HepG2 (cell line): ENCODE measurements around the gene CYP21A2. TPM values are rescaled to one million over a fixed set of nuclear protein-coding genes. Genes with fewer than 3 reads are reported as not detected.

ENCODE experiments used
- ETV5 ChIP-seq: IDR thresholded peaks from 2 replicates; pipeline ENCODE4 v1.6.1; 2018; ENCODE audit warnings: missing biosample characterization, missing genetic modification reagents, inconsistent platforms, borderline replicate concordance
- FOXJ3 ChIP-seq: sonication (generic); formaldehyde crosslinking; IDR thresholded peaks from 2 replicates; pipeline ENCODE4 v1.4.0; 2020; ENCODE audit warnings: missing genetic modification reagents, mild to moderate bottlenecking, borderline replicate concordance
- IRF1 ChIP-seq: sonication (generic); formaldehyde crosslinking; IDR thresholded peaks from 2 replicates; pipeline ENCODE4 v1.4.0; 2020; ENCODE audit warnings: low read depth, mild to moderate bottlenecking, missing genetic modification reagents
- MAFF ChIP-seq: IDR thresholded peaks from 2 replicates; pipeline ENCODE4 v1.6.1; 2011; ENCODE audit warnings: low read depth, low read length, improper control_type of control experiment
- MATR3 ChIP-seq: sonication (generic); formaldehyde crosslinking; IDR thresholded peaks from 2 replicates; pipeline ENCODE4 v1.4.0; 2020; ENCODE audit warnings: missing genetic modification reagents
- NR2F1 ChIP-seq, 2 experiments: fragments of 450-650 bp in 1 of 2; formaldehyde crosslinking in 1 of 2; IDR thresholded peaks; 2 replicates each; pipeline versions ENCODE4 v1.5.0 to v1.6.1; 2016 to 2020; ENCODE audit warnings: mild to moderate bottlenecking in 1 of 2, missing compliant biosample characterization in 1 of 2, missing genetic modification reagents in 1 of 2, moderate library complexity in 1 of 2
- PBX3 ChIP-seq: sonication (generic); formaldehyde crosslinking; IDR thresholded peaks from 2 replicates; pipeline ENCODE4 v1.8.1; 2023; ENCODE audit warnings: missing genetic modification reagents, inconsistent platforms, borderline replicate concordance
- PRMT3 ChIP-seq: sonication (generic); formaldehyde crosslinking; IDR thresholded peaks from 2 replicates; pipeline ENCODE4 v1.8.1; 2022; ENCODE audit warnings: low read depth, mild to moderate bottlenecking, moderate library complexity, missing genetic modification reagents, borderline replicate concordance
- SMARCE1 ChIP-seq: fragments of 450-650 bp; IDR thresholded peaks from 2 replicates; pipeline ENCODE4 v1.6.1; 2017; ENCODE audit warnings: borderline replicate concordance
- TCF7 ChIP-seq: sonication (generic); IDR thresholded peaks from 2 replicates; pipeline ENCODE4 v1.6.1; 2016; ENCODE audit warnings: antibody characterized with exemption, low read depth
- THAP11 ChIP-seq: IDR thresholded peaks from 2 replicates; pipeline ENCODE4 v1.6.1; 2016; ENCODE audit warnings: missing biosample characterization, missing genetic modification reagents
- ZNF263 ChIP-seq: sonication (generic); formaldehyde crosslinking; IDR thresholded peaks from 2 replicates; pipeline ENCODE4 v1.4.0; 2020; ENCODE audit warnings: missing genetic modification reagents
- ZNF3 ChIP-seq: IDR thresholded peaks from 2 replicates; pipeline ENCODE4 v1.7.0; 2017; ENCODE audit warnings: inconsistent platforms
- ZNF318 ChIP-seq: sonication (generic); formaldehyde crosslinking; IDR thresholded peaks from 2 replicates; pipeline ENCODE4 v1.4.0; 2020; ENCODE audit warnings: mild to moderate bottlenecking, missing genetic modification reagents
- ZNF33B ChIP-seq: sonication (generic); formaldehyde crosslinking; IDR thresholded peaks from 2 replicates; pipeline ENCODE4 v1.5.1; 2020; ENCODE audit warnings: mild to moderate bottlenecking, missing genetic modification reagents
- ZNF781 ChIP-seq: sonication (generic); formaldehyde crosslinking; IDR thresholded peaks from 2 replicates; pipeline ENCODE4 v1.5.1; 2020; ENCODE audit warnings: borderline replicate concordance, mild to moderate bottlenecking, missing genetic modification reagents; ENCODE audit errors: not compliant biosample characterization
- polyA plus RNA-seq, 8 experiments: library from polyadenylated mRNA; depleted of rRNA in 3 of 8; stranded (reverse) in 7 of 8; unstranded in 1 of 8; fragments of >200 nt; fragmentation: Illumina TruSeq in 4 of 8; extraction: Trizol in 4 of 8; gene quantifications; 2 replicates each; pipeline versions ENCODE4 v1.2.1 to v1.2.3, GENCODE V29; 2011 to 2016; ENCODE audit warnings: low read depth in 4 of 8, missing spikeins in 1 of 8, mixed read lengths in 1 of 8; ENCODE audit not compliant: insufficient read depth in 1 of 8
- total RNA-seq, 5 experiments: library from RNA; depleted of rRNA; stranded (reverse); fragments of >200 nt; fragmentation: Illumina TruSeq; extraction: Trizol; gene quantifications; 2 replicates each; pipeline ENCODE4 v1.2.3, GENCODE V29; 2016; ENCODE audit warnings: low read depth in 1 of 5

The CYP21A2 gene
- total and polyA plus RNA-seq, 2 of the 13 experiments (the other 11 are each of a cell fraction or from before 2014, with no cell fraction given): 1.5 to 6.3 TPM

GRCh38 chr6:32047855-32048766, 9.9 kb downstream of the CYP21A2 start (continued):
- TF ChIP-seq NR2F1 (CRISPR knock-in tag; IDR thresholded peaks at IDR 0.05): peak in 1 of 2 experiments; percentile 47; a peak in 1 of 4 replicates
- no peak for TF ChIP-seq IRF1 (CRISPR knock-in tag)
- no peak for TF ChIP-seq PRMT3 (CRISPR knock-in tag)
- TF ChIP-seq ZNF318 (CRISPR knock-in tag): no peak
- TF ChIP-seq ZNF263: peak; percentile 63; the same call in 1 of the 2 replicates
- TF ChIP-seq ZNF3 (CRISPR knock-in tag): no peak; the same call in 1 of the 2 replicates
- TF ChIP-seq MATR3 (CRISPR knock-in tag): no peak; the same call in 1 of the 2 replicates
- TF ChIP-seq THAP11: peak; percentile 65
- TF ChIP-seq ZNF781: peak; percentile 94
- TF ChIP-seq ZNF33B (CRISPR knock-in tag): no peak
- TF ChIP-seq ETV5 (CRISPR knock-in tag): peak; percentile 68
- TF ChIP-seq PBX3: no peak
- TF ChIP-seq MAFF: no peak
- no peak for TF ChIP-seq TCF7
- TF ChIP-seq FOXJ3 (CRISPR knock-in tag): peak; percentile 75; the same call in 1 of the 2 replicates
- TF ChIP-seq SMARCE1: no peak
